Right lung (tissue), 10 donors: ENCODE measurements around the gene TAF3. TPM values are rescaled to one million over a fixed set of nuclear protein-coding genes. Genes with fewer than 3 reads are reported as not detected.
"Not testable (repeated sequence)": the region's sequence is repeated elsewhere in the genome, so short reads cannot be mapped to it uniquely, and the experiment has no call there.

Experiments used
- DNase-seq, 2 donors: peaks; one replicate each; pipeline ENCODE4 v3.0.0-alpha.2; 2013
- long read RNA-seq, 8 donors: transcript quantifications; one replicate each; lab custom pipeline, GENCODE V29; 2026
- polyA plus RNA-seq, 5 donors: library from polyadenylated mRNA; unstranded; fragments of 120-200 nt; gene quantifications; one replicate each; pipeline versions ENCODE4 v1.2.1 to v1.2.3, GENCODE V29; 2013; ENCODE audit warnings: inconsistent platforms in 1 of 5, low replicate concordance in 1 of 5; ENCODE audit not compliant: insufficient read length in 5 of 5, insufficient read depth in 1 of 5

TAF3 gene
- 1 to 10 TPM; 8.3 to 9.7 (median 9.0) TPM for polyA plus RNA-seq
- long read RNA-seq, donor 1, partial matches to known transcripts: 11 of 11 reads
- long read RNA-seq, donor 1, other reads (novel, unspliced or antisense): 0 of 11 reads
- long read RNA-seq, donor 2: 0 reads
- long read RNA-seq, donor 3: 0 reads
- long read RNA-seq, donor 4: 0 reads
- long read RNA-seq, donor 5: 0 reads
- long read RNA-seq, donor 6, partial matches to known transcripts: 7 of 7 reads
- long read RNA-seq, donor 6, other reads (novel, unspliced or antisense): 0 of 7 reads
- long read RNA-seq, donor 7, partial matches to known transcripts: 7 of 7 reads
- long read RNA-seq, donor 7, other reads (novel, unspliced or antisense): 0 of 7 reads
- long read RNA-seq, donor 8: 0 reads

GRCh38 chr10:7818295-7819120, at the start of gene TAF3:
Gene TAF3 (plus strand): TSS chr10:7818505. CDS start chr10:7818710, 205 bp downstream.
- DNase-seq: peak; percentile 87 to 88

- no peak for DNase-seq
Measured at GRCh38 chr10:7773845-7774801, 44.2 kb upstream of the TAF3 start.

DNA sequence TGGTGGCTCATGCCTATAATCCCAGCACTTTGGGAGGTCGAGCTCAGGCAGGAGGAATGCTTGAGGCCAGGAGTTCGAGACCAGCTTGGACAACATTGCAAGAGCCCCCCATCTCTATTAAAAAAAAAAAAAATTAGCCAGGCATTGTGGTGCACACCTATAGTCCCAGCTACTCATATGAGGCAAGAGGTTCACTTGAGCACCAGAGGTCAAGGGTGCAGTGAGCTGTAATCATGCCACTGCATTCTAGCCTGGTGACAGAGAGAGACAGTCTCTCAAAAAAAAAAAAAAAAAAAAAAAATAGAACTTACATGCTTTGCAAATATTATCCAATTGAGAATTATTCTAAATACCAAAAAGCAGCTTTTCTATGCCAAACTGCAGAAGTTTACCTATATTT, 41.5 kb upstream of the TAF3 start:
- DNase-seq: no peak

GRCh38 chr10:7782194-7782593, 36.1 kb upstream of the TAF3 start:
- not testable (repeated sequence) for DNase-seq

GRCh38 chr10:7786430-7786829, 31.9 kb upstream of the TAF3 start:
- DNase-seq: no peak

- DNase-seq: no peak
Measured at GRCh38 chr10:7787150-7787856, 31.0 kb upstream of the TAF3 start.

- peak; percentile 97 to 98 for DNase-seq
Measured at GRCh38 chr10:7787857-7788638, 30.3 kb upstream of the TAF3 start, which contains the start of the genes ATP5F1C and KIN. Gene ATP5F1C (plus strand): TSS chr10:7788177. CDS start chr10:7788208, 31 bp downstream. Gene KIN (minus strand): TSS chr10:7787993. CDS start chr10:7787933, 60 bp downstream.

DNA sequence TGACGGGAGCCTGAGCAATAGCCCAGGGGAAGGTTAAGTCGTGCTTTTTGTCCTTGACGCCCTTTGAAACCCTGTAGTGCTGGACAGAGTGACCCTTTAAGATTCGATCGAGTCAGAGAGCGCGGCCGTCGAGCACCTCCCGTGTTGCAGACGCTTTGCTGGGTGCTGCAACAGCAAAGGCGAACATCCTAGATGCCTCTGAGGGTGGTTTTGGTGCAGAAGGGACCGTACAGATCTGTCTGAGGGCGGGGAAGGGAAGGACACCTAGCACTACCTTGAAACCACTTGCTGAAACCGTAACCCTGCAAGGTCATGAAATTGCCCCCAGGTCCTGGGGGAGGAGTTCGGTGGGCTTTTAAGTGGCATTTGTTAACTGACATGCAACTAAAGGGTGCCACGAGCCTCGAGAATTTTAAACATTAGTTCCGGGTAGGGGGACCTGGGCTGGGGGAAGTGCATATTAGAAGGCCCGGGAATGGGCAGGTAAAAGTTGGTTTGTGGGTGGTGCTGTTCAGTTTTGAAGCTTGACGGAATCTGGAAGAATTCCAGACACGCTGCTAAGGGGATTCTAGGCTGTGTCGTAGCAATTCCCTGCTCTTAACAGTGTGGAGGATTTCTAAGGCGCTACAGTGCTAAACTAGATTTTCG, 29.5 kb upstream of the TAF3 start:
- peak in 1 of 2 donors; percentile 19 for DNase-seq

- DNase-seq: no peak
Measured at GRCh38 chr10:7789390-7789789, 28.9 kb upstream of the TAF3 start.

DNA sequence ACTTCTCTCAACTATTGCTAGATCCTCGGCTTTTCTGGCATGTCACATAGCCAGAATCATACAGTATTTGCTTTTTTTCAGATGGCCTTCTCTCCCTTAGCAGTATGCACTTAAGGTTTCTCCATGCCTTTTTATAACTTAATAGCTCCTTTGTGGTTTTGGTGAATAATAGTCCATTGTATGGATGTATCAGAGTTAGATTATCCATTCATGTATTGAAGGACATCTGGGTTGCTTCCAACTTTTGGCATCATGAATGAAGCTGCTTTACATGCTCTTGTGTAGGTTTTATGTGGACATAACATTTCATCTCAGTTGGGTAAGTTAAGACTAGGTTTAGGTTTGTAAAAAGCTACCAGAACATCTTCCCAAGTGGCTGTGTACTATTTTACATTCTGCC, 25.8 kb upstream of the TAF3 start:
- no peak for DNase-seq

- no peak for DNase-seq
Measured at GRCh38 chr10:7794251-7795026, 23.9 kb upstream of the TAF3 start.

GRCh38 chr10:7795605-7796004, 22.7 kb upstream of the TAF3 start:
- no peak for DNase-seq

GRCh38 chr10:7797582-7797981, 20.7 kb upstream of the TAF3 start:
- no peak for DNase-seq

DNA sequence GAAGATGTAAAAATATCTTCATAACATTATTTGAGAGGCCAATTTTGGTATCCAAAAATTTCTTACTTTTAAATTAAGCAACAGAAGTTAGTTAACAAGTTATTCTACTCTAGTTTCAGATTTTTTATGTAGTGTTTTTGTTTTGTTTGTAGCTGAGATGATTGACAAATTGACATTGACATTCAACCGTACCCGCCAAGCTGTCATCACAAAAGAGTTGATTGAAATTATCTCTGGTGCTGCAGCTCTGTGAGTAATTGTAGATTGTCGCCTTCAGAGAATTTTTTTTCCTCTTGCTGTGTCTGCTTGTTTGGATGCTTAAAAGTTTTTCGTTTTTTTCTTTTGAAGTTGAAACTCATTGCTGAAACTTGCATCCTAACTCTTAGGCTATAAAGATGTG, 15.7 kb upstream of the TAF3 start:
- no peak for DNase-seq

- DNase-seq: no peak
Measured at GRCh38 chr10:7804216-7804615, 14.1 kb upstream of the TAF3 start.

GRCh38 chr10:7804741-7805140, 13.6 kb upstream of the TAF3 start:
- DNase-seq: no peak

DNA sequence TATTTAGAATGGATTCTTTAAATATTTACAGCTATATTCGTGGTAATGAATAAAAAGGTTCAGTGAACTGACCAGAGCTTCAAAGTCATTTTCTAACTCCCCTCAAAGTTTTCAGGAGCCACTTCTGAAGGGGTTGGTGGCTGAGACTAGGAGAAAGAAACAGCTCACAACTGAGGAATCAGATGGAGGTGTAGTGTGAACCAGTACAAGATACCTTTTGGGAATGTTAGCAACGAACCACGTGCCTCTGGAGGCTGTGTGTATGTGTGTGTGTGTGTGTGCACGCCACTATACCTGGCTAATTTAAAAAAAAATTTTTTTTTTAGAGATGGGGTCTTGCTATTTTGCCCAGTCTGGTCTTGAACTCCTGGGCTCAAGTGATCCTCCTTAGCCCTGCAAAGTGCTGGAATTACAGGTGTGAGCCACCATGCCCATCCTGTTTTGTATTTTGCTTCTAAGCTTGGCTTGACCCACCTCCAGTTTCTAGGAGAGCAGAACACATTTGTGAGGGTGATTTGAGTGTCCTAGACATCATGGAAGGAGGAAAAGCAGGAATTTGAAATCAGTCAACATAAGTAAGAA, 9.5 kb upstream of the TAF3 start:
- DNase-seq: no peak

GRCh38 chr10:7810443-7810842, 7.9 kb upstream of the TAF3 start:
- DNase-seq: no peak
